ENCODE data around the gene COQ8A.

COQ8A gene

GRCh38 chr1:226940029-226940805 lies at the start of gene COQ8A:
Gene COQ8A (plus strand): TSS chr1:226940294. CDS start chr1:226961386, 21,092 bp downstream.
- DNase-seq (ENCODE audit: low read depth): peak; percentile 97

- no peak for DNase-seq (ENCODE audit: low read depth)
These were observed 49.6 kb upstream of the COQ8A start for GRCh38 chr1:226890331-226891108.

GRCh38 chr1:226891346-226891745 lies 48.7 kb upstream of the COQ8A start:
- DNase-seq (ENCODE audit: low read depth): no peak

- no peak for DNase-seq (ENCODE audit: low read depth)
These were observed 48.1 kb upstream of the COQ8A start for GRCh38 chr1:226891846-226892523.

- DNase-seq (ENCODE audit: low read depth): no peak
These were observed 47.6 kb upstream of the COQ8A start for GRCh38 chr1:226892524-226892875.

- no peak for DNase-seq (ENCODE audit: low read depth)
These were observed 46.2 kb upstream of the COQ8A start for GRCh38 chr1:226893936-226894335.

- no peak for DNase-seq (ENCODE audit: low read depth)
These were observed 45.3 kb upstream of the COQ8A start for GRCh38 chr1:226894826-226895225.

- no peak for DNase-seq (ENCODE audit: low read depth)
These were observed 44.5 kb upstream of the COQ8A start for GRCh38 chr1:226895644-226896043.

- DNase-seq (ENCODE audit: low read depth): no peak
These were observed 41.8 kb upstream of the COQ8A start for GRCh38 chr1:226898246-226898645.

GRCh38 chr1:226901421-226901820 lies 38.7 kb upstream of the COQ8A start:
- no peak for DNase-seq (ENCODE audit: low read depth)

- no peak for DNase-seq (ENCODE audit: low read depth)
These were observed 37.5 kb upstream of the COQ8A start for GRCh38 chr1:226902601-226903000.

GRCh38 chr1:226903819-226904716 lies 36.0 kb upstream of the COQ8A start:
- no peak for DNase-seq (ENCODE audit: low read depth)

- DNase-seq (ENCODE audit: low read depth): no peak
These were observed 35.3 kb upstream of the COQ8A start for GRCh38 chr1:226904772-226905171.

- no peak for DNase-seq (ENCODE audit: low read depth)
These were observed 31.7 kb upstream of the COQ8A start for GRCh38 chr1:226908419-226908818.

GRCh38 chr1:226908913-226909312 lies 31.2 kb upstream of the COQ8A start:
- DNase-seq (ENCODE audit: low read depth): no peak

- DNase-seq (ENCODE audit: low read depth): peak; percentile 27
These were observed 27.4 kb upstream of the COQ8A start for GRCh38 chr1:226912587-226913176.

- no peak for DNase-seq (ENCODE audit: low read depth)
These were observed 24.5 kb upstream of the COQ8A start for GRCh38 chr1:226915672-226915995.

GRCh38 chr1:226916497-226916896 lies 23.6 kb upstream of the COQ8A start:
- no peak for DNase-seq (ENCODE audit: low read depth)

- DNase-seq (ENCODE audit: low read depth): no peak
These were observed 20.5 kb upstream of the COQ8A start for GRCh38 chr1:226919587-226919986.

GRCh38 chr1:226919995-226920394 lies 20.1 kb upstream of the COQ8A start:
- no peak for DNase-seq (ENCODE audit: low read depth)

GRCh38 chr1:226920446-226920894 lies 19.6 kb upstream of the COQ8A start:
- no peak for DNase-seq (ENCODE audit: low read depth)

GRCh38 chr1:226921504-226921903 lies 18.6 kb upstream of the COQ8A start:
- no peak for DNase-seq (ENCODE audit: low read depth)
